Measurements from ENCODE around the gene OTOGL. TPM values are rescaled to one million over a fixed set of nuclear protein-coding genes. Genes with fewer than 3 reads are reported as not detected.

The OTOGL gene
- not detected in 2 replicates for total RNA-seq

- POLR2A ChIA-PET: no interaction called here
- CTCF ChIA-PET: no interaction called here
- H3K4me1 Mint-ChIP-seq: no peaks in the 10 kb centered on the region
Observed at GRCh38 chr12:80099259-80099658, at the start of gene OTOGL. OTOGL (plus strand) TSS chr12:80099537; CDS start chr12:80209432, 109,895 bp downstream.

GRCh38 chr12:80050236-80050635 lies 49.1 kb upstream of the OTOGL start:
- Mint-ChIP-seq H3K27ac (no peak overlapping the region), H3K36me3 (ENCODE audit: low read depth) (no peaks in the 10 kb centered on the region), H3K4me3 (no peak overlapping the region), H3K27me3 (peaks cover 4% of the 10 kb centered on the region), H3K4me1 (no peaks in the 10 kb centered on the region), H3K9me3 (no peaks in the 10 kb centered on the region)
- ChIA-PET POLR2A (no interaction called here), CTCF (no interaction called here)
- TF ChIP-seq CTCF (IDR thresholded peaks at IDR 0.05): no peak
- intact Hi-C loops (cut with micrococcal nuclease): no loop called here
- ATAC-seq (ENCODE audit: low read depth): no peak
- no peak for DNase-seq

More at GRCh38 chr12:80099259-80099658, at the start of gene OTOGL:
- no peak for TF ChIP-seq CTCF (IDR thresholded peaks at IDR 0.05)
- ATAC-seq (ENCODE audit: low read depth) (no peak), DNase-seq (no peak)
- no peak within 1 kb of the TSS for H3K27ac Mint-ChIP-seq
- intact Hi-C loops (cut with micrococcal nuclease): no loop called here
- no peaks in the 10 kb centered on the region for H3K9me3 Mint-ChIP-seq
- no peaks in the 10 kb centered on the region for H3K36me3 Mint-ChIP-seq (ENCODE audit: low read depth)
- no peaks in the 10 kb centered on the region for H3K27me3 Mint-ChIP-seq
- H3K4me3 Mint-ChIP-seq: no peak within 1 kb of the TSS

- no peak overlapping the region for H3K27ac Mint-ChIP-seq
Observed at GRCh38 chr12:80053051-80053790, 46.1 kb upstream of the OTOGL start.

GRCh38 chr12:80056232-80056631 lies 43.1 kb upstream of the OTOGL start:
- DNase-seq (no peak), ATAC-seq (ENCODE audit: low read depth) (no peak)
- no peak for TF ChIP-seq CTCF (IDR thresholded peaks at IDR 0.05)
- H3K4me1 Mint-ChIP-seq: no peaks in the 10 kb centered on the region
- ChIA-PET POLR2A (no interaction called here), CTCF (no interaction called here)
- intact Hi-C loops (cut with micrococcal nuclease): no loop called here
- no peaks in the 10 kb centered on the region for H3K9me3 Mint-ChIP-seq
- no peak overlapping the region for H3K27ac Mint-ChIP-seq
- peaks cover 4% of the 10 kb centered on the region for H3K27me3 Mint-ChIP-seq
- H3K4me3 Mint-ChIP-seq: no peak overlapping the region
- H3K36me3 Mint-ChIP-seq (ENCODE audit: low read depth): no peaks in the 10 kb centered on the region

More at GRCh38 chr12:80053051-80053790, 46.1 kb upstream of the OTOGL start:
- ChIA-PET CTCF (no interaction called here), POLR2A (no interaction called here)
- no peak overlapping the region for H3K4me3 Mint-ChIP-seq
- no peaks in the 10 kb centered on the region for H3K4me1 Mint-ChIP-seq
- no peaks in the 10 kb centered on the region for H3K36me3 Mint-ChIP-seq (ENCODE audit: low read depth)
- intact Hi-C loops (cut with micrococcal nuclease): no loop called here
- no peaks in the 10 kb centered on the region for H3K9me3 Mint-ChIP-seq
- ATAC-seq (ENCODE audit: low read depth) (no peak), DNase-seq (no peak)
- peaks cover 4% of the 10 kb centered on the region for H3K27me3 Mint-ChIP-seq
- TF ChIP-seq CTCF (IDR thresholded peaks at IDR 0.05): no peak

GRCh38 chr12:80056845-80057244 lies 42.5 kb upstream of the OTOGL start:
- Mint-ChIP-seq H3K4me1 (no peaks in the 10 kb centered on the region), H3K9me3 (no peaks in the 10 kb centered on the region), H3K4me3 (no peak overlapping the region), H3K27ac (no peak overlapping the region), H3K27me3 (no peaks in the 10 kb centered on the region), H3K36me3 (ENCODE audit: low read depth) (no peaks in the 10 kb centered on the region)
- ChIA-PET POLR2A (no interaction called here), CTCF (no interaction called here)
- ATAC-seq (ENCODE audit: low read depth) (no peak), DNase-seq (no peak)
- intact Hi-C loops (cut with micrococcal nuclease): no loop called here
- no peak for TF ChIP-seq CTCF (IDR thresholded peaks at IDR 0.05)

Measured in activated B cell treated with CpG ODN at 0.5 μM for 24 hours (primary cell).